ENCODE data around the gene ACOT11.

DNA sequence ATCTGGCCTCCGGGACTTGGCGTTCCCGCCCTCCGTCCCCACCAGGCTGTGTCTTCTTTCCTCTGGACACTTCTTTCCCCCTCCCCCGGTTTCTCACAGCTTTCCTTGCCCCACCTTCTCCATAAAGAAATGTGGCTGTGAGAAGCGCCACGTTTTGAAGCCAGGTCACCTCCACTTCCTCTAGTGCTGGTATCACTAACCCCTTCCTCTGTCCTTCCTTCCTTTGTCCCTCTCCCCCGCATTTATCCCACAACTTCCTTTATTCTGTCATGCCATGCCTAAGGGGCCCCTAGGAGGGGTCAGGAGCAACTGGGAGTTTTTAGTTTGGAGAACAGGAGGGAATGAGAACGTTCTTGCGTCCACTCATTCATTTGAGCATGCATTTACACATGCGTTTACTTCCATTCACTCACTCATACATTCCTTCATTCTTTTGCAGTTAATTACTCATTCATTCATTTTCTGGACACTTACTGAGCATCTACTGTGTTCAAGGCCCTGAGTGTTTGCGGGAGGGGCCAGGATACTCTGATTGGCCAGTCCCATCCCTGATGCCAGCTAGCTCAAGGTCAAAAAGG lies 5.0 kb upstream of the ACOT11 start:
- TF ChIP-seq, protein P1, sequence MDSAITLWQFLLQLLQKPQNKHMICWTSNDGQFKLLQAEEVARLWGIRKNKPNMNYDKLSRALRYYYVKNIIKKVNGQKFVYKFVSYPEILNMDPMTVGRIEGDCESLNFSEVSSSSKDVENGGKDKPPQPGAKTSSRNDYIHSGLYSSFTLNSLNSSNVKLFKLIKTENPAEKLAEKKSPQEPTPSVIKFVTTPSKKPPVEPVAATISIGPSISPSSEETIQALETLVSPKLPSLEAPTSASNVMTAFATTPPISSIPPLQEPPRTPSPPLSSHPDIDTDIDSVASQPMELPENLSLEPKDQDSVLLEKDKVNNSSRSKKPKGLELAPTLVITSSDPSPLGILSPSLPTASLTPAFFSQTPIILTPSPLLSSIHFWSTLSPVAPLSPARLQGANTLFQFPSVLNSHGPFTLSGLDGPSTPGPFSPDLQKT (IDR thresholded peaks at IDR 0.05; ENCODE audit: borderline replicate concordance, low read depth, low read length): no peak
- TF ChIP-seq, protein P2, sequence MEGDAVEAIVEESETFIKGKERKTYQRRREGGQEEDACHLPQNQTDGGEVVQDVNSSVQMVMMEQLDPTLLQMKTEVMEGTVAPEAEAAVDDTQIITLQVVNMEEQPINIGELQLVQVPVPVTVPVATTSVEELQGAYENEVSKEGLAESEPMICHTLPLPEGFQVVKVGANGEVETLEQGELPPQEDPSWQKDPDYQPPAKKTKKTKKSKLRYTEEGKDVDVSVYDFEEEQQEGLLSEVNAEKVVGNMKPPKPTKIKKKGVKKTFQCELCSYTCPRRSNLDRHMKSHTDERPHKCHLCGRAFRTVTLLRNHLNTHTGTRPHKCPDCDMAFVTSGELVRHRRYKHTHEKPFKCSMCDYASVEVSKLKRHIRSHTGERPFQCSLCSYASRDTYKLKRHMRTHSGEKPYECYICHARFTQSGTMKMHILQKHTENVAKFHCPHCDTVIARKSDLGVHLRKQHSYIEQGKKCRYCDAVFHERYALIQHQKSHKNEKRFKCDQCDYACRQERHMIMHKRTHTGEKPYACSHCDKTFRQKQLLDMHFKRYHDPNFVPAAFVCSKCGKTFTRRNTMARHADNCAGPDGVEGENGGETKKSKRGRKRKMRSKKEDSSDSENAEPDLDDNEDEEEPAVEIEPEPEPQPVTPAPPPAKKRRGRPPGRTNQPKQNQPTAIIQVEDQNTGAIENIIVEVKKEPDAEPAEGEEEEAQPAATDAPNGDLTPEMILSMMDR (tag by site-specific recombination; IDR thresholded peaks at IDR 0.05): no peak
- no peak for TF ChIP-seq ZNF433 (tag by site-specific recombination; IDR thresholded peaks at IDR 0.05; ENCODE audit: low read depth)
- TF ChIP-seq, protein P3, sequence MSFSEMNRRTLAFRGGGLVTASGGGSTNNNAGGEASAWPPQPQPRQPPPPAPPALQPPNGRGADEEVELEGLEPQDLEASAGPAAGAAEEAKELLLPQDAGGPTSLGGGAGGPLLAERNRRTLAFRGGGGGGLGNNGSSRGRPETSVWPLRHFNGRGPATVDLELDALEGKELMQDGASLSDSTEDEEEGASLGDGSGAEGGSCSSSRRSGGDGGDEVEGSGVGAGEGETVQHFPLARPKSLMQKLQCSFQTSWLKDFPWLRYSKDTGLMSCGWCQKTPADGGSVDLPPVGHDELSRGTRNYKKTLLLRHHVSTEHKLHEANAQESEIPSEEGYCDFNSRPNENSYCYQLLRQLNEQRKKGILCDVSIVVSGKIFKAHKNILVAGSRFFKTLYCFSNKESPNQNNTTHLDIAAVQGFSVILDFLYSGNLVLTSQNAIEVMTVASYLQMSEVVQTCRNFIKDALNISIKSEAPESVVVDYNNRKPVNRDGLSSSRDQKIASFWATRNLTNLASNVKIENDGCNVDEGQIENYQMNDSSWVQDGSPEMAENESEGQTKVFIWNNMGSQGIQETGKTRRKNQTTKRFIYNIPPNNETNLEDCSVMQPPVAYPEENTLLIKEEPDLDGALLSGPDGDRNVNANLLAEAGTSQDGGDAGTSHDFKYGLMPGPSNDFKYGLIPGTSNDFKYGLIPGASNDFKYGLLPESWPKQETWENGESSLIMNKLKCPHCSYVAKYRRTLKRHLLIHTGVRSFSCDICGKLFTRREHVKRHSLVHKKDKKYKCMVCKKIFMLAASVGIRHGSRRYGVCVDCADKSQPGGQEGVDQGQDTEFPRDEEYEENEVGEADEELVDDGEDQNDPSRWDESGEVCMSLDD (tag by site-specific recombination; IDR thresholded peaks at IDR 0.05): no peak
